ENCODE measurements around the gene FBXL13. TPM values are rescaled to one million over a fixed set of nuclear protein-coding genes. Genes with fewer than 3 reads are reported as not detected.

The FBXL13 gene
- total and polyA plus RNA-seq, 2 experiments from 2014 or later, result 1.2 to 2.5 TPM

GRCh38 chr7:102897211-102897631 lies 177.4 kb downstream of the FBXL13 start (continued):
- no peak for TF ChIP-seq REST (IDR thresholded peaks at IDR 0.05; ENCODE audit: unreplicated experiment)
- TF ChIP-seq ZNF114 (CRISPR knock-in tag; IDR thresholded peaks at IDR 0.05), result no peak
- TF ChIP-seq CREB1 (CRISPR knock-in tag; IDR thresholded peaks at IDR 0.05; ENCODE audit: low read depth), result no peak
- no peak for TF ChIP-seq EZH2phosphoT487 (IDR thresholded peaks at IDR 0.05; ENCODE audit: unreplicated experiment)
- no peak for TF ChIP-seq EZH2 (IDR thresholded peaks at IDR 0.05; ENCODE audit: low read depth, unreplicated experiment)
- TF ChIP-seq CTCF (conservative IDR thresholded peaks at IDR 0.05; ENCODE audit: low read depth in 2 of 2), result no peak

GRCh38 chr7:102896585-102896984 lies 178.0 kb downstream of the FBXL13 start:
- Mint-ChIP-seq H3K36me3 (ENCODE audit: low read depth) (no peaks in the 10 kb centered on the region), H3K27me3 (ENCODE audit: insufficient read depth, low read depth, poor library complexity) (peaks cover 2% of the 10 kb centered on the region), H3K9me3 (no peaks in the 10 kb centered on the region), H3K27ac (no peak overlapping the region), H3K4me3 (no peak overlapping the region), H3K4me1 (no peaks in the 10 kb centered on the region; the same call in 1 of the 3 replicates)
- Histone ChIP-seq H2AFZ (no peak overlapping the region), H3K27ac (ENCODE audit: low read depth) (no peak overlapping the region), H3K4me1 (ENCODE audit: insufficient read depth) (no peaks in the 10 kb centered on the region), H4K20me1 (replicated peaks; ENCODE audit: insufficient read depth) (no peaks in the 10 kb centered on the region), H3K4me3 (no peak overlapping the region), H3K4me2 (no peak overlapping the region), H3K79me2 (replicated peaks; ENCODE audit: insufficient read depth) (no peaks in the 10 kb centered on the region), H3K9me2 (ENCODE audit: insufficient read depth) (peaks cover 4% of the 10 kb centered on the region), H3F3A (replicated peaks; ENCODE audit: low read depth) (no peaks in the 10 kb centered on the region), H3K36me3 (ENCODE audit: insufficient read depth) (no peaks in the 10 kb centered on the region), H3K27me3 (ENCODE audit: insufficient read depth) (no peaks in the 10 kb centered on the region)
- DNase-seq (ENCODE audit: low spot score), result no peak
- ATAC-seq, result no peak
- TF ChIP-seq REST (IDR thresholded peaks at IDR 0.05; ENCODE audit: unreplicated experiment) (no peak), ETS1 (IDR thresholded peaks at IDR 0.05) (no peak), ZNF462 (CRISPR knock-in tag; IDR thresholded peaks at IDR 0.05) (no peak)

All from GM23338 (cell line).